Measurements from ENCODE around the gene SEMA3F.

The SEMA3F gene

DNA sequence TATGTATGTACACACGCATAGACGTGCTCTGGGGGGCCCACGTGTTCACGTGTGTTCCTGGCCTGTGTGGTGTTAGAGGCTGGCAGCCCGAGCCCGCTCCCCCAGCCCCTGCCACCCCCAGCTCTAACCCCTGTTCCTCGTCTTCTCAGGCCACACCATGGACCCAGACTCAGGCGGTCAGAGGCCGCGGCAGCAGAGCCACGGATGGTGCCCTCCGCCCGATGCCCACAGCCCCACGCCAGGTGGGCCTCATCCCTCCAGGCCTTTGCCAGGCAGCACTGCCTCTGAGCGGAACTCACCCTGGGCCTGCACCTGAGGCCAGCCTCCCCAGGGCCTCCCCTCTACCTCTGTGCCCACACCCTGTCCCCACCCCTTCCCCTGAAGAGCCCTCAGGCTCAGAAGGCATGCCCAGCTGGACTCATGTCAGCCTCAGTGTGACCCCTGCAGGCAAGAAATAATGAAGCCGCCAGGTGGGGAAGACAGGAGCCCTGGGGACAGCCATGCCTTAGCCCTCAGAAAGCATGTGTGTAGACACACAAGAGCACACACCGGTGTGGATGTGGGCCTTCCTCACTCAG lies 19.9 kb downstream of the SEMA3F start:
- H3K36me3 ChIP-seq (ENCODE audit: insufficient read depth, low read length): no peaks in the 10 kb centered on the region
- no peaks in the 10 kb centered on the region for H3K79me2 ChIP-seq (ENCODE audit: insufficient read depth, low read length)
- no peaks in the 10 kb centered on the region for H4K20me1 ChIP-seq (ENCODE audit: insufficient read depth, low read length)
- no peak overlapping the region for H3K27ac ChIP-seq (ENCODE audit: low read length)
- no peaks in the 10 kb centered on the region for H3K9me3 ChIP-seq (ENCODE audit: insufficient read depth, low read length, severe bottlenecking)
- H2AFZ ChIP-seq (ENCODE audit: low read depth, low read length): no peak overlapping the region
- TF ChIP-seq, protein P1, sequence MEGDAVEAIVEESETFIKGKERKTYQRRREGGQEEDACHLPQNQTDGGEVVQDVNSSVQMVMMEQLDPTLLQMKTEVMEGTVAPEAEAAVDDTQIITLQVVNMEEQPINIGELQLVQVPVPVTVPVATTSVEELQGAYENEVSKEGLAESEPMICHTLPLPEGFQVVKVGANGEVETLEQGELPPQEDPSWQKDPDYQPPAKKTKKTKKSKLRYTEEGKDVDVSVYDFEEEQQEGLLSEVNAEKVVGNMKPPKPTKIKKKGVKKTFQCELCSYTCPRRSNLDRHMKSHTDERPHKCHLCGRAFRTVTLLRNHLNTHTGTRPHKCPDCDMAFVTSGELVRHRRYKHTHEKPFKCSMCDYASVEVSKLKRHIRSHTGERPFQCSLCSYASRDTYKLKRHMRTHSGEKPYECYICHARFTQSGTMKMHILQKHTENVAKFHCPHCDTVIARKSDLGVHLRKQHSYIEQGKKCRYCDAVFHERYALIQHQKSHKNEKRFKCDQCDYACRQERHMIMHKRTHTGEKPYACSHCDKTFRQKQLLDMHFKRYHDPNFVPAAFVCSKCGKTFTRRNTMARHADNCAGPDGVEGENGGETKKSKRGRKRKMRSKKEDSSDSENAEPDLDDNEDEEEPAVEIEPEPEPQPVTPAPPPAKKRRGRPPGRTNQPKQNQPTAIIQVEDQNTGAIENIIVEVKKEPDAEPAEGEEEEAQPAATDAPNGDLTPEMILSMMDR (IDR thresholded peaks at IDR 0.05; ENCODE audit: borderline replicate concordance, extremely low read depth, low read length, poor library complexity, severe bottlenecking): no peak
- no peak for TF ChIP-seq EZH2 (IDR thresholded peaks at IDR 0.05; ENCODE audit: borderline replicate concordance, low read depth, low read length, severe bottlenecking)
- no peak overlapping the region for H3K4me2 ChIP-seq (ENCODE audit: insufficient read depth, low read length)
- H3K9ac ChIP-seq (ENCODE audit: low read depth, low read length): no peak overlapping the region
- DNase-seq (no peak), ATAC-seq (ENCODE audit: insufficient read depth, low read depth) (no peak)
- H3K27me3 ChIP-seq (ENCODE audit: insufficient read depth, low read length, poor library complexity): no peaks in the 10 kb centered on the region
- no peak overlapping the region for H3K4me3 ChIP-seq (ENCODE audit: low read depth in 1 of 2, low read length in 2 of 2)
- H3K4me1 ChIP-seq (ENCODE audit: insufficient read depth, low read length): no peaks in the 10 kb centered on the region

DNA sequence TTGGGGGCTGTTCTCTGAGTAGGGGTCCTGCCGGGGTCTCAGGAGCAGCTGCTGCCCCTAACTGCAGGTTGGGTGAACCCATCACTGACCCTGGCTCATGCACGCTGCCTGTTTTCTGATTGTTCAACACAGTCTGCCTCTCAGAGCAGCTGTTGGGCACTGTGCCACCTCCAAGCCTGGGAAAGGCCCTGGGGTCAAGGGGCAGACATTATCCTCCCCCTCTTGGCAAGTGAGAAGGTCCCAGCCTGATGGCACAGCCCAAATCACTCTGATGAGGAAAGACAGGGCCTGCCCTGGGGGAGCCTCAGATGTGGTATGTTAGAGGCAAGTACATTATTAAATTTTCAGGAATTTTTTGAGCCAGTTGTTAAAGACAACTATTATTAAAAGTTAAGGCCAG lies 22.2 kb downstream of the SEMA3F start:
- DNase-seq (no peak), ATAC-seq (ENCODE audit: insufficient read depth, low read depth) (no peak)
- Histone ChIP-seq H3K27ac (ENCODE audit: low read length) (no peak overlapping the region), H2AFZ (ENCODE audit: low read depth, low read length) (no peak overlapping the region), H3K9ac (ENCODE audit: low read depth, low read length) (no peak overlapping the region), H3K36me3 (ENCODE audit: insufficient read depth, low read length) (no peaks in the 10 kb centered on the region), H3K27me3 (ENCODE audit: insufficient read depth, low read length, poor library complexity) (no peaks in the 10 kb centered on the region), H3K79me2 (ENCODE audit: insufficient read depth, low read length) (no peaks in the 10 kb centered on the region), H3K4me1 (ENCODE audit: insufficient read depth, low read length) (no peaks in the 10 kb centered on the region), H3K9me3 (ENCODE audit: insufficient read depth, low read length, severe bottlenecking) (no peaks in the 10 kb centered on the region), H3K4me3 (ENCODE audit: low read depth in 1 of 2, low read length in 2 of 2) (no peak overlapping the region), H3K4me2 (ENCODE audit: insufficient read depth, low read length) (no peak overlapping the region), H4K20me1 (ENCODE audit: insufficient read depth, low read length) (no peaks in the 10 kb centered on the region)
- no peak for TF ChIP-seq EZH2 (IDR thresholded peaks at IDR 0.05; ENCODE audit: borderline replicate concordance, low read depth, low read length, severe bottlenecking)
- TF ChIP-seq, protein P1 (IDR thresholded peaks at IDR 0.05; ENCODE audit: borderline replicate concordance, extremely low read depth, low read length, poor library complexity, severe bottlenecking): no peak

DNA sequence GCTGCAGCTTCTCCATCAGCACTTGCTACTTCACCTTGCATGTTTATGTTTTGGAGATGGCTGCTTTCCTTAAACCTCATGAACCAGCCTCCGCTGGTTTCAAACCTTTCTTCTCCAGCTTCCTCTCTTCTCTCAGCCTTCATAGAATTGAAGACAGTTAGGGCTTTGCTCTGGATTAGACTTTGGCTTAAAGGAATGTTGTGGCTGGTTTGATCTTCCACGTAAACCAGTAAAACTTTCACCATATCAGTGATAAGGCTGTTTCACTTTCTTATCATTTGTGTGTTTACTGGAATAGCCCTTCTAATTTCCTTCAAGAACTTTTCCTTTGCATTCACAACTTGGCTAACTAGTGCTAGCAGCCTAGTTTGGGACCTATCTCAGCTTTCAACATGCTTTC lies 24.6 kb downstream of the SEMA3F start:
- TF ChIP-seq EZH2 (IDR thresholded peaks at IDR 0.05; ENCODE audit: borderline replicate concordance, low read depth, low read length, severe bottlenecking): no peak
- TF ChIP-seq, protein P1 (IDR thresholded peaks at IDR 0.05; ENCODE audit: borderline replicate concordance, extremely low read depth, low read length, poor library complexity, severe bottlenecking): no peak
- no peaks in the 10 kb centered on the region for H3K79me2 ChIP-seq (ENCODE audit: insufficient read depth, low read length)

More for the DNA sequence above, 24.6 kb downstream of the SEMA3F start:
- Histone ChIP-seq H4K20me1 (ENCODE audit: insufficient read depth, low read length) (no peaks in the 10 kb centered on the region; the same call in 1 of the 2 replicates), H3K9ac (ENCODE audit: low read depth, low read length) (no peak overlapping the region), H3K4me3 (ENCODE audit: low read depth in 1 of 2, low read length in 2 of 2) (no peak overlapping the region), H3K4me2 (ENCODE audit: insufficient read depth, low read length) (no peak overlapping the region), H3K36me3 (ENCODE audit: insufficient read depth, low read length) (no peaks in the 10 kb centered on the region), H3K4me1 (ENCODE audit: insufficient read depth, low read length) (no peaks in the 10 kb centered on the region), H3K9me3 (ENCODE audit: insufficient read depth, low read length, severe bottlenecking) (no peaks in the 10 kb centered on the region), H3K27ac (ENCODE audit: low read length) (no peak overlapping the region), H3K27me3 (ENCODE audit: insufficient read depth, low read length, poor library complexity) (no peaks in the 10 kb centered on the region), H2AFZ (ENCODE audit: low read depth, low read length) (no peak overlapping the region)
- DNase-seq: no peak
- ATAC-seq (ENCODE audit: insufficient read depth, low read depth): no peak

Data from DND-41 (cell line).